ENCODE measurements around the gene VPS13D.

- TF ChIP-seq SP1 (IDR thresholded peaks at IDR 0.05) = peak; percentile 16
- TF ChIP-seq, protein P1, sequence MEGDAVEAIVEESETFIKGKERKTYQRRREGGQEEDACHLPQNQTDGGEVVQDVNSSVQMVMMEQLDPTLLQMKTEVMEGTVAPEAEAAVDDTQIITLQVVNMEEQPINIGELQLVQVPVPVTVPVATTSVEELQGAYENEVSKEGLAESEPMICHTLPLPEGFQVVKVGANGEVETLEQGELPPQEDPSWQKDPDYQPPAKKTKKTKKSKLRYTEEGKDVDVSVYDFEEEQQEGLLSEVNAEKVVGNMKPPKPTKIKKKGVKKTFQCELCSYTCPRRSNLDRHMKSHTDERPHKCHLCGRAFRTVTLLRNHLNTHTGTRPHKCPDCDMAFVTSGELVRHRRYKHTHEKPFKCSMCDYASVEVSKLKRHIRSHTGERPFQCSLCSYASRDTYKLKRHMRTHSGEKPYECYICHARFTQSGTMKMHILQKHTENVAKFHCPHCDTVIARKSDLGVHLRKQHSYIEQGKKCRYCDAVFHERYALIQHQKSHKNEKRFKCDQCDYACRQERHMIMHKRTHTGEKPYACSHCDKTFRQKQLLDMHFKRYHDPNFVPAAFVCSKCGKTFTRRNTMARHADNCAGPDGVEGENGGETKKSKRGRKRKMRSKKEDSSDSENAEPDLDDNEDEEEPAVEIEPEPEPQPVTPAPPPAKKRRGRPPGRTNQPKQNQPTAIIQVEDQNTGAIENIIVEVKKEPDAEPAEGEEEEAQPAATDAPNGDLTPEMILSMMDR (IDR thresholded peaks at IDR 0.05; ENCODE audit: low read depth, low read length, missing input control) = no peak
- peak in 1 of 2 donors; percentile 17 for TF ChIP-seq RAD21 (IDR thresholded peaks at IDR 0.05)
- no peak for TF ChIP-seq MAX (IDR thresholded peaks at IDR 0.05)
- no peak for TF ChIP-seq JUND (IDR thresholded peaks at IDR 0.05)
- peak; percentile 56 for TF ChIP-seq HNF4A (conservative IDR thresholded peaks at IDR 0.05)
These were observed 175.7 kb downstream of the VPS13D start for GRCh38 chr1:12405325-12406210.

Measured in liver (tissue), 3 donors.